ENCODE measurements around the gene FBN1.

FBN1 gene

GRCh38 chr15:48556159-48556897 lies 89.2 kb downstream of the FBN1 start:
- Histone ChIP-seq H3K9ac (no peak overlapping the region), H3K4me3 (ENCODE audit: low read depth, low read length) (no peak overlapping the region), H3K9me3 (ENCODE audit: control insufficient read depth, low read length) (no peaks in the 10 kb centered on the region), H3K4me2 (ENCODE audit: low read length) (no peak overlapping the region), H3K36me3 (ENCODE audit: control insufficient read depth, insufficient read depth, low read length) (no peaks in the 10 kb centered on the region), H3K4me1 (no peaks in the 10 kb centered on the region), H2AFZ (no peak overlapping the region), H3K27me3 (ENCODE audit: control insufficient read depth, insufficient read depth, low read length) (no peaks in the 10 kb centered on the region), H3K27ac (no peak overlapping the region), H3K79me2 (no peaks in the 10 kb centered on the region)
- no peak for TF ChIP-seq CTCF (IDR thresholded peaks at IDR 0.05)

- H3K9me3 ChIP-seq (ENCODE audit: control insufficient read depth, low read length): no peaks in the 10 kb centered on the region
- no peak overlapping the region for H3K4me3 ChIP-seq (ENCODE audit: low read depth, low read length)
- H3K4me2 ChIP-seq (ENCODE audit: low read length): no peak overlapping the region
- no peaks in the 10 kb centered on the region for H3K4me1 ChIP-seq
- H3K79me2 ChIP-seq: no peaks in the 10 kb centered on the region
- H3K27ac ChIP-seq: no peak overlapping the region
- H3K27me3 ChIP-seq (ENCODE audit: control insufficient read depth, insufficient read depth, low read length): no peaks in the 10 kb centered on the region
- no peak for TF ChIP-seq CTCF (IDR thresholded peaks at IDR 0.05)
- H3K9ac ChIP-seq: no peak overlapping the region
- no peaks in the 10 kb centered on the region for H3K36me3 ChIP-seq (ENCODE audit: control insufficient read depth, insufficient read depth, low read length)
- H2AFZ ChIP-seq: no peak overlapping the region
These were observed 90.1 kb downstream of the FBN1 start for GRCh38 chr15:48555241-48555881.

- Histone ChIP-seq H3K36me3 (ENCODE audit: control insufficient read depth, insufficient read depth, low read length) (no peaks in the 10 kb centered on the region), H3K4me3 (ENCODE audit: low read depth, low read length) (no peak overlapping the region), H3K9me3 (ENCODE audit: control insufficient read depth, low read length) (no peaks in the 10 kb centered on the region), H3K27me3 (ENCODE audit: control insufficient read depth, insufficient read depth, low read length) (no peaks in the 10 kb centered on the region), H3K79me2 (no peaks in the 10 kb centered on the region), H3K27ac (no peak overlapping the region), H3K9ac (no peak overlapping the region), H3K4me1 (no peaks in the 10 kb centered on the region), H3K4me2 (ENCODE audit: low read length) (no peak overlapping the region), H2AFZ (no peak overlapping the region)
- TF ChIP-seq CTCF (IDR thresholded peaks at IDR 0.05): no peak
These were observed 91.4 kb downstream of the FBN1 start for GRCh38 chr15:48554112-48554511.

- no peaks in the 10 kb centered on the region for H3K36me3 ChIP-seq (ENCODE audit: control insufficient read depth, insufficient read depth, low read length)
- TF ChIP-seq CTCF (IDR thresholded peaks at IDR 0.05): no peak
- no peak overlapping the region for H3K9ac ChIP-seq
- no peaks in the 10 kb centered on the region for H3K79me2 ChIP-seq
- H3K4me2 ChIP-seq (ENCODE audit: low read length): no peak overlapping the region
- H3K4me1 ChIP-seq: no peaks in the 10 kb centered on the region
- H3K9me3 ChIP-seq (ENCODE audit: control insufficient read depth, low read length): no peaks in the 10 kb centered on the region
- no peaks in the 10 kb centered on the region for H3K27me3 ChIP-seq (ENCODE audit: control insufficient read depth, insufficient read depth, low read length)
- no peak overlapping the region for H3K27ac ChIP-seq
- H2AFZ ChIP-seq: no peak overlapping the region
- H3K4me3 ChIP-seq (ENCODE audit: low read depth, low read length): no peak overlapping the region
These were observed 92.0 kb downstream of the FBN1 start for GRCh38 chr15:48553559-48553958.

All from parathyroid adenoma (tissue), 2 donors.